ENCODE measurements around the gene ERCC3. TPM values are rescaled to one million over a fixed set of nuclear protein-coding genes. Genes with fewer than 3 reads are reported as not detected.
"Not testable (repeated sequence)": the region's sequence is repeated elsewhere in the genome, so short reads cannot be mapped to it uniquely, and the experiment has no call there.

The ERCC3 gene
- total RNA-seq, 1 experiment from 2014 or later, result 69.5 TPM

GRCh38 chr2:127216095-127216494 is 77.8 kb downstream of the ERCC3 start:
- intact Hi-C loops (cut with micrococcal nuclease; ENCODE audit: unreplicated experiment), result no loop called here
- POLR2A ChIA-PET (ENCODE audit: low non-redundant PET), result no interaction called here
- DNase-seq (ENCODE audit: low spot score), result no peak
- Histone ChIP-seq H3K27me3 (replicated peaks; ENCODE audit: insufficient read depth, low read depth, low read length, poor library complexity) (no peaks in the 10 kb centered on the region), H3K27ac (ENCODE audit: low read depth, low read length, poor library complexity, severe bottlenecking) (no peak overlapping the region), H3K36me3 (ENCODE audit: insufficient read depth, low read length, poor library complexity, severe bottlenecking) (no peaks in the 10 kb centered on the region), H3K4me3 (ENCODE audit: low read depth, low read length, poor library complexity, severe bottlenecking) (no peak overlapping the region), H3K4me1 (ENCODE audit: insufficient read depth, low read length, poor library complexity, severe bottlenecking) (peaks cover 5% of the 10 kb centered on the region), H3K9me3 (ENCODE audit: low read depth, low read length, poor library complexity, severe bottlenecking) (no peaks in the 10 kb centered on the region)
- BruUV-seq (replicated peaks), result TSS peak; percentile 11
- CTCF ChIA-PET, result no interaction called here
- TF ChIP-seq CTCF (conservative IDR thresholded peaks at IDR 0.05; ENCODE audit: low read depth, low read length), result no peak
- TF ChIP-seq EZH2 (IDR thresholded peaks at IDR 0.05; ENCODE audit: borderline replicate concordance, low read depth, low read length, poor library complexity, severe bottlenecking), result no peak

- H3K4me3 ChIP-seq (ENCODE audit: low read depth, low read length, poor library complexity, severe bottlenecking); H3K27ac ChIP-seq (ENCODE audit: low read depth, low read length, poor library complexity, severe bottlenecking); H3K9me3 ChIP-seq (ENCODE audit: low read depth, low read length, poor library complexity, severe bottlenecking); H3K27me3 ChIP-seq (replicated peaks; ENCODE audit: insufficient read depth, low read depth, low read length, poor library complexity); H3K4me1 ChIP-seq (ENCODE audit: insufficient read depth, low read length, poor library complexity, severe bottlenecking); H3K36me3 ChIP-seq (ENCODE audit: insufficient read depth, low read length, poor library complexity, severe bottlenecking); POLR2A ChIA-PET (ENCODE audit: low non-redundant PET); intact Hi-C loops (cut with micrococcal nuclease; ENCODE audit: unreplicated experiment); DNase-seq (ENCODE audit: low spot score); CTCF ChIA-PET; BruUV-seq (replicated peaks): not testable (repeated sequence)
Observed at GRCh38 chr2:127214201-127214600, 79.7 kb downstream of the ERCC3 start.

- CTCF ChIA-PET, result no interaction called here
- Histone ChIP-seq H3K27ac (ENCODE audit: low read depth, low read length, poor library complexity, severe bottlenecking) (peak overlapping the region; percentile 54), H3K4me3 (ENCODE audit: low read depth, low read length, poor library complexity, severe bottlenecking) (no peak overlapping the region), H3K36me3 (ENCODE audit: insufficient read depth, low read length, poor library complexity, severe bottlenecking) (no peaks in the 10 kb centered on the region), H3K27me3 (replicated peaks; ENCODE audit: insufficient read depth, low read depth, low read length, poor library complexity) (no peaks in the 10 kb centered on the region), H3K9me3 (ENCODE audit: low read depth, low read length, poor library complexity, severe bottlenecking) (no peaks in the 10 kb centered on the region), H3K4me1 (ENCODE audit: insufficient read depth, low read length, poor library complexity, severe bottlenecking) (peaks cover 21% of the 10 kb centered on the region)
- intact Hi-C loops (cut with micrococcal nuclease; ENCODE audit: unreplicated experiment), result no loop called here
- BruUV-seq (replicated peaks), result no TSS peak
- DNase-seq (ENCODE audit: low spot score), result peak; percentile 93
- TF ChIP-seq EZH2 (IDR thresholded peaks at IDR 0.05; ENCODE audit: borderline replicate concordance, low read depth, low read length, poor library complexity, severe bottlenecking) (no peak), CTCF (conservative IDR thresholded peaks at IDR 0.05; ENCODE audit: low read depth, low read length) (no peak)
- POLR2A ChIA-PET (ENCODE audit: low non-redundant PET), result interaction anchor here (0.7 kb wide), 1 partner anchor 50 kb away, joined by 3 read pairs; no protein-coding TSS in a partner anchor
Observed at GRCh38 chr2:127208313-127208712, 85.6 kb downstream of the ERCC3 start.

Other genes with a start within 250 kb of the ERCC3 start
- 34.1 and 36.2 TPM in 2 replicates for gene BIN1, start 187.0 kb downstream of the ERCC3 start, total RNA-seq (2021)
- gene CYP27C1, start 73.8 kb downstream of the ERCC3 start, total RNA-seq (2021), result 3.0 and 4.2 TPM in 2 replicates
- 54.8 and 55.1 TPM in 2 replicates for gene MAP3K2, start 93.8 kb upstream of the ERCC3 start, total RNA-seq (2021)
- gene PROC, start 124.3 kb upstream of the ERCC3 start, total RNA-seq (2021), result 0.37 TPM in 1 of 2 replicates, not detected in the other
- 66.0 and 67.2 TPM in 2 replicates for gene IWS1, start 232.3 kb upstream of the ERCC3 start, total RNA-seq (2021)
- gene MYO7B, start 241.5 kb upstream of the ERCC3 start, total RNA-seq (2021), result 0.24 TPM in 1 of 2 replicates, not detected in the other

Measured in A673 (cell line).